Measurements from ENCODE around the gene PCLAF.
"Not testable (repeated sequence)": the region's sequence is repeated elsewhere in the genome, so short reads cannot be mapped to it uniquely, and the experiment has no call there.

The PCLAF gene

DNA sequence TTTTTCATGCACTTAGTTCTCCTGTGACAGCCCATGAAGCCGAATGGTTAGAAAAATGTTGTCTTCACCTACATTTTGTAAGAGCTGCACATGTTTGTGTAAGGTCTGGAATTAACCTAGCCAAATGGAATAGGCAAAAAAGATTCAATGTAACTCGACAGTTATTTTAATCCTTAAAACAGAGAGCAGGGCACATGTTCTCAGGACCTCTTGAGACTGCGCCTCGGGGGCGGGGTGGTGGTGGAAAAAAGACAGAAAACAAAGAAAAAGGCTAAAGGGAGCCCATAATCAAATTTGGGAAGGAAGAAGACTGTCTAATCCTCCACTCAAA lies 24.6 kb downstream of the PCLAF start:
- DNase-seq, result no peak

DNA sequence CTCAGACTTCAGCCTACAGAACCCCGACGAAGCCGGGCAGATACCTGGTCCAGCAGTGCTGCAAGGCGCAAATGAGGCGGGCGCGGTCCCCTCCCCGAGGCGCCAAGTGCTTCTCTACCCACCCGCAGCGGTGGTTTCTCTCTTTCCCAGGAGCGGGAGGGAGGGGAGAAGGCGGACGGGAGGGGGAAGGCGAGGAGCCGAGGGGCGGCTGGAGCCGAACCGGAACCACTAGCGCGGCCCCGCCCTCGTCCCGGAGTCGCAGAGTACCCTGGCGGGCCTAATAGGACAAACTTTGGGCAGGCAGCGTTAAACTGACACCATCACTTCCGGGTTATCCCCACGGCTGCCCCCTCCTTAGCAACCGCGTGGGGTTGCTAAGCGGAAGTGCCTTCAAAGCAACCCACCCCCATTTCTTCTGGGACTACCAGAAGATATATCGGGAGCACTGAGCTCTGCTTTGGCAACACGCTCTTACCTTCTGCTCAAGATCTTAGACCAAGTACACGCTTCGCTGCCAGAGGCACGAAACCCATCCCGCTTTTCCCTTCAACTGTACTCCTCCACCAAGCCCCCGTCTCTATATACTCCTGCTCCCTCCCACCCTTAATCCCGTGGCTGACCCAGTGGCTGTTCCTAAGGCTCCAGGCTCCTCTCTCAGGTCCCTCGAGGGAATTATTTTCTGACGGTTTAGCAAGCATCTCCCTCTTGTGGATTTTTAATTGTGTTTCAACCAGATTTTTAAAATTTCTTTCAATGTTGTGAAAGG lies 25.1 kb downstream of the PCLAF start, which contains the start of gene CSNK1G1:
Gene CSNK1G1 (minus strand): TSS at position 230 of the 766 bp plus-strand sequence. CDS start 55,674 bp downstream, outside the sequence.
- peak; percentile 97 for DNase-seq

- DNase-seq, result peak; percentile 29
These were observed 25.8 kb downstream of the PCLAF start for GRCh38 chr15:64355348-64355943.

DNA sequence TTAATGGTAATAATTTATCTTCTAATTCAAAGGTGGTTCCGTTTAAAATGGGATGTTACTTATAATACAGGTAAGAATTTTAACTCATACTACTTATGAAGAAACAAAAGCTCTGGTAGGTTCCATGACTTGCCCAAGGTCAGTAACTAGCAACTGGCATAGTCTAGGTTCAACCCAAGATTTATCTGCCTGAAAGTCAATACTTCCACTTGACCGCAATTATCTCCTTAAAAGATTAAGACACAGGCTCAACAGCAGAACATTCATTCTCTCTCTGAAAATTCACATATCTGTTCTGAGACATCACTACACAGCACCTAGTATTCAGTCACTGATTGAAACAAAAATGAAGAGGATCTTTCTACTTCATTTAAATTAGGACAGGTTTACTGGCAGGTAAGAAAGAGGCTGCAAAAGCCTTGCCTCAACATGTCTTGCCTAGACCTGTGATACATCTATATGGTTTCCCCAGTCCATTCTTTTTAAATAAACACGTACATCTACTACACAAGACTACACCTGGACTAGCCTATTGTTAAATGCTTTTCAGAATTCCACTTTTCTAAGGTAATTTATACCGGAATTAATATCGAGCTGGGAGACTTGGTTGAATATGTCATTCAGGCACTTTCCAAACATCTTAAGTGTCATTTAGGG lies 26.4 kb downstream of the PCLAF start:
- DNase-seq, result peak; percentile 25

GRCh38 chr15:64351265-64351664 lies 30.0 kb downstream of the PCLAF start:
- no peak for DNase-seq

DNA sequence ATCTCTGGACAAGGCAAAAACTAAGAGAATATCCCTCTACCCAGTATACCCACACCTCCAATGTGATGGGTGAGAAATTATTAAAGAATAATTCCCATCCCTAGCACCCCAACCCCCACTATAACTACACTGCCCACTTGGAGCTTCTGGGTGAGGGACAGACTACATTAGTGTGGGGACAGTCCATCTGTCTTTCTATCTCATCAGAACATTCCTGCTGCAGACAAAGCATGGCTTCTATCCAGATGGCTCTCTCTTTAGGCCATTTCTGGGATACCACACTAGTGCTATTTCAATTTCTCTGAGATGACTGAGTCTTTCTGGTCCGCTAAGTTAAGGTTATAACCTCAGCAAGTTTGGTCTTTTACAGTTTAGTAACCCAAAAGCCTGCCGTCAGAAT lies 31.9 kb downstream of the PCLAF start:
- no peak for DNase-seq

DNA sequence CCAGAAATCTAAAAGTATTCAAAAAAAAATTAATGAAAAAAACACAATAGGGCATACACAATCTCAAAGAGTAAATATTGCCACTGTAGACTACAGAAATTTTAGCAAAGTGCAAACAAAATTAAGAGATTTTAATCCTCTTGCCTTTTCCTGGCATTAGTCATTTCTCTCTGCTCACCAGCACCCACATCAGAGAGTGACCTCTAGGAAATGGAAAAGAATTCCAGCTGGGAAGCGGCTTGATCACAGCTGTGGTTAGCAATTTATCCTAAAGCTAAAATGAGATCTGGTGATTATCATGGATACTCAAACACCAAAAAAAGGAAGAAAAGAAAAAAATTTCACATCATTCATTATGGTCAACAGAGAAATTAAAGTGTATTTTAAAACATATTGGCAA lies 32.8 kb downstream of the PCLAF start:
- no peak for DNase-seq

DNA sequence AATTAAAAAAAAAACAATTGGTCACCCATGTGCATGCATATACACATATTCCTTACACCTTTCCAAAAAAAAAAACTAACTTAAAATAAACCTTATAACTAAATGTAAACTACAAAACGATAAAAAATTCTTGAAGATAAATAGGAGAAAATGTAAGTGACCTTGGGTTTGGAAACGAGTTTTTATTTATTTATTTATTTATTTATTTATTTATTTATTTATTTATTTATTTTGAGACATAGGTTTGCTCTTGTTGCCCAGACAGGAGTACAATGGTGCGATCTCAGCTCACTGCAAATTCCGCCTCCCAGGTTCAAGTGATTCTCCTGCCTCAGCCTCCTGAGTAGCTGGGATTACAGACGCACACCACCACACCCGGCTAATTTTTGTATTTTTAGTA lies 35.0 kb downstream of the PCLAF start:
- DNase-seq, result not testable (repeated sequence)

DNA sequence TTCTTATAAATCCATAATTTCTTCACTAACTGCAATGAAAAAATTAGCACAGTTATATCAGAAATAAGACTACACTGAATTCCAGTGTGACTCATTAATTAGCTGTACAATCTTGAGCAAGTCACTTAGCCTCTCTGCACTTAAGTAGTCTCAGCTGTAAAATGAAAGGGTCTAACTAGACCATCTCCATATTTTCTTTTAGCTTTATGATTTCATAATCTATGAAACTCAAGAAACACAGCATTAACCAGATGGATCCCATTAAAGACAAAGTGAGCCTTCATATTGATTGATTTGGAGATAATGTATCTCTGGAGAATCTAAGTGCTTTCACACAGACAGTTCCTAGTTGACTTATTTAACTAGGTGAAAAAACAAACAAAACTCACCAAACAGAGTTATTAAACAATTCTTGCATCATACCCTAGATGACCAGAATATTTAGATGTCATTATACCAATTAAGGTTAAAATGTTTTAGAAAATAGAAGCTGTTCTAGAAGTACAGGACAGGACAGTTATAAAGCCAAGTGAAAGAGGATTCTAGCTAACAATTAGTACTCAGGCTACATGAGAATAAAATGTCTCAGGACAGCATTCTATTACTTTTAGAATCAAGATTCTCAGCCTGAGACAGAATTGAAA lies 36.5 kb downstream of the PCLAF start:
- DNase-seq, result no peak

DNA sequence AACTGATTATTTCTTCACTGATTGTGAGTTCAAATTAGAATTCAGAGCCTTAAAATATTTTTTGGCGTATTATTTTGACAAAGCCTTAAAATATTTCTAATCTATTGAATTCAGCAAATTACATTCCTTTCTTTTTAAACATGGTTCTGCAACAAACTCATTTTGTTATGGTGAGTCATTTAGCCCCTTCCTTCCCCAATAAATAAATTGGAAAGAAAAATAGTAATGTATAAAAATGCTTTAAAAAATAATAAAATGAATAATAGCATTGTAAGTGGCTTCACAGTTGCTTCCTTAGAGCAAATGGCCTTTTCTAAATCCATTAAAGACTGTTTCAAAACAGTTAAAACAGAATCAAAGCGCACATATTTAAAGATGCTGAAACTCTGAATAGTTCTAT lies 37.4 kb downstream of the PCLAF start:
- DNase-seq, result no peak

- no peak for DNase-seq
These were observed 38.0 kb downstream of the PCLAF start for GRCh38 chr15:64343222-64343621.

GRCh38 chr15:64341961-64342360 lies 39.3 kb downstream of the PCLAF start:
- no peak for DNase-seq

DNA sequence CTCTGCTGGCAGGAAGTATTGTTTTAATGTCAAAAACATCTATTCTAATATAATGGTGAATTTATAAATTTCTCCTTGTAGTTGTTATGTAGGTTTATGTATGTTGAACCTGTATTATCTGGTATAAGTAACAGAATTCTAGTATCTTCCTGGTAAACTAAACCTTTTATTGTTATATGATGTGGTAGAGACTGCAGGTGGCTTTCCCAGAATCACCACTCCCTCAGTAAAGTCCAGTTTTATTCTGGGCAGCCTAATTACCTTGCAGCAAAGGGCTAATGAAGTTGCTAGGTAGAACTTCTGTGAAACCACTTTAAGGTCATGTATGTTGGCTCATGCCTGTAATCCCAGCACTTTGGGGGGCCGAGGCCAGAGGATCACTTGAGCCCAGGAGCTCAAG lies 40.9 kb downstream of the PCLAF start:
- DNase-seq, result no peak

- DNase-seq, result no peak
These were observed 43.5 kb downstream of the PCLAF start for GRCh38 chr15:64337761-64338160.

DNA sequence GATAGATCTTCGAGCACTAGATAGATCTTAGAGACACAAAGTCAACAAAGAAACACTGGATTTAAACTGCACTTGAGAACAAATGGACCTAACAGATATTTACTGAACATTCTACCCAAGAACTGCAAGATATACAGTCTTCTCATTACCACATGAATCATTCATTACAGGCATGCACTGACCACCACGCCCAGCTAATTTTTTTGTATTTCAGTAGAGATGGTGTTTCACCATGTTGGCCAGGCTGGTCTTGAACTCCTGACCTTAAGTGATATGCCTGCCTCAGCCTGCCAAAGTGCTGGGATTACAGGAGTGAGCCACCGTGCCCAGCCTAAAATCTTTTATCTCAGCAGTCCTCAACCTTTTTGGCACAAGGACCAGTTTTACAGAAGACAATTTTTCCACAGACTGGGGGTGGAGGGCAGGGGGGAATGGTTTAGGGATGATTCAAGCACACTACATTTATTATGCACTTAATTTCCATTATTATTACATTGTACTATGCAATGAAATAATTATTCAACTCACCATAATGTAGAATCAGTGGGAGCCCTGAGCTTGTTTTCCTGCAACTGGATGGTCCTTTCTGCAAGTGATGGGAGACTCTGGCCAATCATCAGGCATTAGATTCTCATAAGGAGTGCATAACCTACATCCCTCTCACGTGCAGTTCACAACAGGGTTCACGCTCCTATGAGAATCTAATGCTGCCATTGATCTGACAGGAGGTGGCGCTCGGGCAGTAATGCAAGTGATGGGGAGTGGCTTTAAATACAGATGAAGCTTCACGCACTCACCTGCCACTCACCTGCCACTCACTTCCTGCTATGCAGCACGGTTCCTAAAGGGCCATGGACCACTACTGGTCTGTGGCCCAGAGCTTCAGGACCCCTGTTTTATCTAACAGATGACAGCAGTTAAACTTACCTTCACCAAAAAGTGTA lies 47.0 kb downstream of the PCLAF start:
- DNase-seq, result no peak

- DNase-seq, result no peak
These were observed 47.7 kb downstream of the PCLAF start for GRCh38 chr15:64333516-64333915.

- DNase-seq, result not testable (repeated sequence)
These were observed 49.6 kb downstream of the PCLAF start for GRCh38 chr15:64331668-64332067.

DNA sequence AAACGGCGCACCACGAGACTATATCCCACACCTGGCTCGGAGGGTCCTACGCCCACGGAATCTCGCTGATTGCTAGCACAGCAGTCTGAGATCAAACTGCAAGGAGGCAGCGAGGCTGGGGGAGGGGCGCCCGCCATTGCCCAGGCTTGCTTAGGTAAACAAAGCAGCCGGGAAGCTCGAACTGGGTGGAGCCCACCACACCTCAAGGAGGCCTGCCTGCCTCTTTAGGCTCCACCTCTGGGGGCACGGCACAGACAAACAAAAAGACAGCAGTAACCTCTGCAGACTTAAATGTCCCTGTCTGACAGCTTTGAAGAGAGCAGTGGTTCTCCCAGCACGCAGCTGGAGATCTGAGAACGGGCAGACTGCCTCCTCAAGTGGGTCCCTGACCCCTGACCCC lies 54.3 kb downstream of the PCLAF start:
- not testable (repeated sequence) for DNase-seq

- not testable (repeated sequence) for DNase-seq
These were observed 54.8 kb downstream of the PCLAF start for GRCh38 chr15:64326458-64326857.

GRCh38 chr15:64324165-64324877 lies 56.9 kb downstream of the PCLAF start:
- peak; percentile 29 for DNase-seq

DNA sequence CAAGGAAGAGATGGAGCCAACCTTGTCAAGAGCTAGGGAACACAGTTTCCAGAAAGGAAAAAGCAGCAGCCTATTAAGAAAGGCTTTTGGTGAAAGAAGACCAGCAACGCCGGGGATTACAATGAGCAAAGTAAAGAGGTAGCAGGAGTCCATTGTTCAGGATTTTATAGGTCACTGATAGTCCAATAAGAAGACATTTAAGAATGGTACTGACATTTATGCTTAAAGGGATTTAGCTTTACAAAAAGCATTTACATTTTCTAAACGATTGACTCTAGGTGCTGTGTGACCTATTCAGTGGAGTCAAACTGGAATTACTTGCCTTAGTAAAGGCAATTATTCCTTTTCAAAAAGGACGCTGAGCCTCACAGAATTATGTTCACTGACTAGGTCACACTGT lies 66.0 kb downstream of the PCLAF start:
- no peak for DNase-seq

DNA sequence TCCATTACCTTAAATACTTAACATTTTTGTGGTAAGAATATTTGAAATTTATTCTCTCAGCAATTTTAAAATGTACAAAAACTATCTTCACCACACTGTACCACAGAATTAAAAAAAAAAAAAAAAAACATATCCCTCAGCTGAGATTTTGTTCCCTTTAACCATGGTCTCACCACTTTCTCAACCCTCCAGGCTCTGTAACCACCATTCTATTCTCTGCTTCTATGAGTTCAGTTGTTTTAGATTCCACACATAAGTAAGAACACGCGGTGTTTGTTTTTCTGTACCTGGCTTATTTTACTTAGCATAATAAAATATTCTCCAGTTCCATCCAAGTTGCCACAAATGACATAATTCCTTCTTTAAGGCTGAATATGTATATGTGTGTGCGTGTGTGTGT lies 66.8 kb downstream of the PCLAF start:
- no peak for DNase-seq
